ENCODE data around the gene RMND1. TPM values are rescaled to one million over a fixed set of nuclear protein-coding genes. Genes with fewer than 3 reads are reported as not detected.
A peak's percentile ranks its signal among the peaks of the same experiment; 100 is the strongest.

The RMND1 gene
- total and polyA plus RNA-seq, 2 of the 13 experiments (the other 11 are each of a cell fraction or from before 2014, with no cell fraction given), result 34.0 to 72.5 TPM

DNA sequence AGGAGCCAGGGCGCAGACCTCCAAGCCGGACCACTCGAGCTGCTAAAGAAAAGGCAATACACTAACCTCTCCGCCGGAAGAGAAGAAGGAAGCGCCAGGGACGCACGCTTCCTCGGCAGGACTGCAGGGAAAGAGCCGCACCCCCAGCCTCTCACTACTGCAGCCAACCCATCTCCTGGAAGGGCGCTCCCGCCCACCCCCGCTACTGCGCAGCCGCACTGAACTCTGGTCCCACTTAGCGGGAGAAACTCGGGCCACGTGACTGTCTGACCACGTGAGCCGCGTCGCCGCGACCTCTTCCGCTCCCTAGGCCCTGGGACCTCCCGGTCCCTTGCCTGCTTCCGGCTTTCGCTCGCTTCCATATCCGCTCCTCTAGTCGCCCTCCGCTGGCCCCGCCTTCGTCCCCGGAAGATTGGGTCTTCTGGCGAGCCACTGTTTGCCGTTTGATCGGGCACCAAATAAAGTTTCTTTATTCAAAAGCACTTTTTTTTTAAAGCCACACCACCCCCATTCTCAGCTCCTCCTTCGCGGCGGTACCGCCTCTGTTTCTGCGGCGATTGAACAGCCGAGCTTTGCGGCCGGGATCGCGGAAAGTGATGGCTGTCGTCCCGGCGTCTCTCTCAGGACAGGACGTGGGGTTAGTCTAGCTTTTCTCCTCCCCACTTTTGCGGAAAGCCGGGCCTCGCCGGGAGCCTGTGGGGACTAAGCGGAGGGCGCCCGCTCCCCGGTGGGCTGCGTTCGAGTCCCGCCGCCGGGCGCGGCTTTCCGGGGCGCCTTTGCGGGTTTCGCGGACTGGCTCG lies at the start of gene RMND1 (continued):
- TF ChIP-seq ZNF138 (CRISPR knock-in tag; IDR thresholded peaks at IDR 0.05; ENCODE audit: low read depth) (peak; percentile 82; the same call in 1 of the 2 replicates), SP140L (CRISPR knock-in tag; IDR thresholded peaks at IDR 0.05; ENCODE audit: borderline replicate concordance) (peak; percentile 83; the same call in 1 of the 2 replicates), GTF2F1 (IDR thresholded peaks at IDR 0.05; ENCODE audit: low read length) (no peak; the same call in 1 of the 2 replicates), ZNF136 (CRISPR knock-in tag; IDR thresholded peaks at IDR 0.05; ENCODE audit: low read depth) (peak; percentile 93; the same call in 1 of the 2 replicates), ZNF501 (CRISPR knock-in tag; IDR thresholded peaks at IDR 0.05) (peak; percentile 99), NR2F2 (IDR thresholded peaks at IDR 0.05; ENCODE audit: borderline replicate concordance, low read depth) (peak; percentile 24; the same call in 1 of the 2 replicates), XRCC5 (optimal IDR thresholded peaks at IDR 0.05; ENCODE audit: low read length) (peak; percentile 90), PRPF4 (IDR thresholded peaks at IDR 0.05; ENCODE audit: low read depth, low read length, poor library complexity, severe bottlenecking) (peak; percentile 99), ZNF556 (CRISPR knock-in tag; IDR thresholded peaks at IDR 0.05; ENCODE audit: borderline replicate concordance) (peak; percentile 97; the same call in 1 of the 2 replicates), RELA (CRISPR knock-in tag; IDR thresholded peaks at IDR 0.05) (no peak), BCL6 (CRISPR knock-in tag; IDR thresholded peaks at IDR 0.05) (peak; percentile 67), HOXA5 (CRISPR knock-in tag; IDR thresholded peaks at IDR 0.05) (peak; percentile 97), ZNF644 (CRISPR knock-in tag; IDR thresholded peaks at IDR 0.05; ENCODE audit: low read depth) (no peak), JUND (CRISPR knock-in tag; IDR thresholded peaks at IDR 0.05) (0 out of 2 replicates have a peak, but pooled peaks have one; percentile 6), ZNF343 (CRISPR knock-in tag; IDR thresholded peaks at IDR 0.05) (peak; percentile 74; the same call in 1 of the 2 replicates), ZFX (CRISPR knock-in tag; IDR thresholded peaks at IDR 0.05; ENCODE audit: low read depth) (peak; percentile 91), ELF1 (CRISPR knock-in tag; IDR thresholded peaks at IDR 0.05) (peak; percentile 100), ZNF678 (CRISPR knock-in tag; IDR thresholded peaks at IDR 0.05) (no peak), MAZ (IDR thresholded peaks at IDR 0.05; ENCODE audit: borderline replicate concordance, low read depth, low read length) (peak; percentile 76; the same call in 1 of the 2 replicates), MAZ (CRISPR knock-in tag; IDR thresholded peaks at IDR 0.05; ENCODE audit: low read depth) (peak; percentile 96), ARNT (IDR thresholded peaks at IDR 0.05) (no peak), NR2C2 (CRISPR knock-in tag; IDR thresholded peaks at IDR 0.05; ENCODE audit: borderline replicate concordance) (peak; percentile 97)
- TF ChIP-seq, protein P1, sequence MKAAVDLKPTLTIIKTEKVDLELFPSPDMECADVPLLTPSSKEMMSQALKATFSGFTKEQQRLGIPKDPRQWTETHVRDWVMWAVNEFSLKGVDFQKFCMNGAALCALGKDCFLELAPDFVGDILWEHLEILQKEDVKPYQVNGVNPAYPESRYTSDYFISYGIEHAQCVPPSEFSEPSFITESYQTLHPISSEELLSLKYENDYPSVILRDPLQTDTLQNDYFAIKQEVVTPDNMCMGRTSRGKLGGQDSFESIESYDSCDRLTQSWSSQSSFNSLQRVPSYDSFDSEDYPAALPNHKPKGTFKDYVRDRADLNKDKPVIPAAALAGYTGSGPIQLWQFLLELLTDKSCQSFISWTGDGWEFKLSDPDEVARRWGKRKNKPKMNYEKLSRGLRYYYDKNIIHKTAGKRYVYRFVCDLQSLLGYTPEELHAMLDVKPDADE (CRISPR knock-in tag; IDR thresholded peaks at IDR 0.05), result peak; percentile 94
- TF ChIP-seq, protein P2, sequence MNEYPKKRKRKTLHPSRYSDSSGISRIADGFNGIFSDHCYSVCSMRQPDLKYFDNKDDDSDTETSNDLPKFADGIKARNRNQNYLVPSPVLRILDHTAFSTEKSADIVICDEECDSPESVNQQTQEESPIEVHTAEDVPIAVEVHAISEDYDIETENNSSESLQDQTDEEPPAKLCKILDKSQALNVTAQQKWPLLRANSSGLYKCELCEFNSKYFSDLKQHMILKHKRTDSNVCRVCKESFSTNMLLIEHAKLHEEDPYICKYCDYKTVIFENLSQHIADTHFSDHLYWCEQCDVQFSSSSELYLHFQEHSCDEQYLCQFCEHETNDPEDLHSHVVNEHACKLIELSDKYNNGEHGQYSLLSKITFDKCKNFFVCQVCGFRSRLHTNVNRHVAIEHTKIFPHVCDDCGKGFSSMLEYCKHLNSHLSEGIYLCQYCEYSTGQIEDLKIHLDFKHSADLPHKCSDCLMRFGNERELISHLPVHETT (CRISPR knock-in tag; conservative IDR thresholded peaks at IDR 0.05), result peak; percentile 99
- TF ChIP-seq, protein P3, sequence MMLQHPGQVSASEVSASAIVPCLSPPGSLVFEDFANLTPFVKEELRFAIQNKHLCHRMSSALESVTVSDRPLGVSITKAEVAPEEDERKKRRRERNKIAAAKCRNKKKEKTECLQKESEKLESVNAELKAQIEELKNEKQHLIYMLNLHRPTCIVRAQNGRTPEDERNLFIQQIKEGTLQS (CRISPR knock-in tag; IDR thresholded peaks at IDR 0.05), result no peak; the same call in none of the 2 replicates
- TF ChIP-seq, protein P4, sequence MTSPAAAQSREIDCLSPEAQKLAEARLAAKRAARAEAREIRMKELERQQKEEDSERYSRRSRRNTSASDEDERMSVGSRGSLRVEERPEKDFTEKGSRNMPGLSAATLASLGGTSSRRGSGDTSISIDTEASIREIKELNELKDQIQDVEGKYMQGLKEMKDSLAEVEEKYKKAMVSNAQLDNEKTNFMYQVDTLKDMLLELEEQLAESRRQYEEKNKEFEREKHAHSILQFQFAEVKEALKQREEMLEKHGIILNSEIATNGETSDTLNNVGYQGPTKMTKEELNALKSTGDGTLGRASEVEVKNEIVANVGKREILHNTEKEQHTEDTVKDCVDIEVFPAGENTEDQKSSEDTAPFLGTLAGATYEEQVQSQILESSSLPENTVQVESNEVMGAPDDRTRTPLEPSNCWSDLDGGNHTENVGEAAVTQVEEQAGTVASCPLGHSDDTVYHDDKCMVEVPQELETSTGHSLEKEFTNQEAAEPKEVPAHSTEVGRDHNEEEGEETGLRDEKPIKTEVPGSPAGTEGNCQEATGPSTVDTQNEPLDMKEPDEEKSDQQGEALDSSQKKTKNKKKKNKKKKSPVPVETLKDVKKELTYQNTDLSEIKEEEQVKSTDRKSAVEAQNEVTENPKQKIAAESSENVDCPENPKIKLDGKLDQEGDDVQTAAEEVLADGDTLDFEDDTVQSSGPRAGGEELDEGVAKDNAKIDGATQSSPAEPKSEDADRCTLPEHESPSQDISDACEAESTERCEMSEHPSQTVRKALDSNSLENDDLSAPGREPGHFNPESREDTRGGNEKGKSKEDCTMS (CRISPR knock-in tag; conservative IDR thresholded peaks at IDR 0.05), result no peak

All from HepG2 (cell line).